ENCODE measurements around the gene CASZ1. TPM values are rescaled to one million over a fixed set of nuclear protein-coding genes. Genes with fewer than 3 reads are reported as not detected.
A peak's percentile ranks its signal among the peaks of the same experiment; 100 is the strongest.

The CASZ1 gene
- total RNA-seq, 1 donor from 2014 or later: 4.8 TPM

GRCh38 chr1:10631121-10631810, 165.2 kb downstream of the CASZ1 start:
- DNase-seq (ENCODE audit: low spot score): no peak

GRCh38 chr1:10630661-10631120, 165.8 kb downstream of the CASZ1 start:
- ATAC-seq: no peak
- no peak for DNase-seq (ENCODE audit: low spot score)

More at GRCh38 chr1:10631121-10631810, 165.2 kb downstream of the CASZ1 start:
- no peak for ATAC-seq

DNA sequence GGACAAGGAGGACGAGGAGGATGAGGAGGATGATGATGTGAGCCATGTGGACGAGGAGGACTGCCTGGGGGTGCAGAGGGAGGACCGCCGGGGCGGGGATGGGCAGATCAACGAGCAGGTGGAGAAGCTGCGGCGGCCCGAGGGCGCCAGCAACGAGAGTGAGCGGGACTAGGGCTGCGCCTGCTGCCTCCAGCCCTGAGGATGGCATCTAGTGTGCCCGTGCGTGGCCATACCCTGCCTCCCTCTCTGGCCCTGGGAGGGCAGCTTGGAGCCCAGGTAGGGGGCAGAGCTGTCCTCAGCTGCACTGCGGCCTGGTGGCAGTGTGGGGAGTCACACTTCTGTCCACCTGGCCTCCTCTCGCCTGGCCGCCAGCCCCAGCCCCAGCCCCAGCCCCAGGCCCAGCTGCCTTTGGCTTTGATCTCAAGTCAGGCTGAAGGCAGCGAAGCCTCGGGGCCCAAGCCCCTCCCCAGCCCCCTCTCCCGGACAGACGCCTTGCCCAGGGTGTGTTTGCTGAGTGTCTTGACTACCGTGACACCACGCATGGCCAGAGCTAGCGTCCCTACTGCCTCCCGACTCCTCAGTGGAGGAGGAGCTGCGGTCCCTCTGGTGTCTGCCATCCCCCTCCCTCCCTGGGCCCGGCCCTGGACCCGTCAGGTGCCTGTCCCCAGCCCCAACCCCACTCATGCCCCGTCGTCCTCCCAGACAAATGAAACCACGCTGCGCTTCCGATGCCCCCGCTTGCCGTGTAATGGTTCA, 166.5 kb downstream of the CASZ1 start:
- DNase-seq (ENCODE audit: low spot score): no peak
- no peak for ATAC-seq

DNA sequence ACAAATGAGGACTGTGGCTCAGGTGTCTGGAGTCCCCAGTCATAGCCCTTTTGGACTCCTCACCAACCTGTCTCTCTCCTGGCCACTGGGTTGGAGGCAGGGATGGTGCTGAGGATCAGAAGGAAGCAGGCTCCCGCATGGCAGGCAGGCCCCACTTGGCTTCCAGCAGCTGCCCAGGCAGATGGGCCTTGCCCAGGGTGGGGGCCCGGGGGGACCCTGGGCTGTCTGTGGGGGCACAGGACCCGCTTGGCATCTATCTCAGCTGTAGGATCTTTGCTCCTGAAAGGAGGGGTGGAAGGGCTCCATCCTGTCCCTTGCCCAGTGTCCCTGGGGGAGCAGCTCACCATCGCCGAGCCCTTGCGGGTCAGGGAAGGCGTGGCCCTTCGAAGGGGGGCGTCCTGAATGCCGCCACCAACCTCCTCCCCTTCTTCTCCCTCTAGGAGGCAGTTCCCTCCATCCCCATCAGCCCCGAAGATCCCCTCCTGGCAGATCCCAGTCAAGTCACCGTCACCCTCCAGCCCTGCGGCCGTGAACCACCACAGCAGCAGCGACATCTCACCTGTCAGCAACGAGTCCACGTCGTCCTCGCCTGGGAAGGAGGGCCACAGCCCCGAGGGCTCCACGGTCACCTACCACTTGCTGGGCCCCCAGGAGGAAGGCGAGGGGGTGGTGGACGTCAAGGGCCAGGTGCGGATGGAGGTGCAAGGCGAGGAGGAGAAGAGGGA, 167.2 kb downstream of the CASZ1 start:
- DNase-seq (ENCODE audit: low spot score) (no peak), ATAC-seq (no peak)

DNA sequence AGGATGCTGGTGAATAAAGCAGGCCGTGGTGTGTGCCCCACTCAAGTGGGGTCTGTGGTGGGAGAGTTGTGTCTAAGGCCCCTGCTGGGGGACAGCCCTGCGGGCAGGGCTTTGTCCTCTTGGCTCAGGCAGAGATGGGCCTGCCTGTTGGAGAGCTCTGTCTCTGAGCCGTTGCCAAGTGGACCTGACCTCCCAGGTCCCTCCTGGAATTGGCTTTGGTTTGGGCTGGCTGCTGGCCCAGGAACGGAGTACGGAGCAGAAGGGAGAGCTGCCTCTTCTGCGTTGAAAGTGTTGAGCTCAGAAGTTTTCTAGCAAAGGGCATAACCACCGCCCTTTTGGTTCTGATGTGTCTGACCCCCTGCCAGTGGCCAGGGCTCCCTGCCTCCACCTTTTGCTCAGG, 167.8 kb downstream of the CASZ1 start:
- ATAC-seq (peak; percentile 84), DNase-seq (ENCODE audit: low spot score) (peak; percentile 97)

DNA sequence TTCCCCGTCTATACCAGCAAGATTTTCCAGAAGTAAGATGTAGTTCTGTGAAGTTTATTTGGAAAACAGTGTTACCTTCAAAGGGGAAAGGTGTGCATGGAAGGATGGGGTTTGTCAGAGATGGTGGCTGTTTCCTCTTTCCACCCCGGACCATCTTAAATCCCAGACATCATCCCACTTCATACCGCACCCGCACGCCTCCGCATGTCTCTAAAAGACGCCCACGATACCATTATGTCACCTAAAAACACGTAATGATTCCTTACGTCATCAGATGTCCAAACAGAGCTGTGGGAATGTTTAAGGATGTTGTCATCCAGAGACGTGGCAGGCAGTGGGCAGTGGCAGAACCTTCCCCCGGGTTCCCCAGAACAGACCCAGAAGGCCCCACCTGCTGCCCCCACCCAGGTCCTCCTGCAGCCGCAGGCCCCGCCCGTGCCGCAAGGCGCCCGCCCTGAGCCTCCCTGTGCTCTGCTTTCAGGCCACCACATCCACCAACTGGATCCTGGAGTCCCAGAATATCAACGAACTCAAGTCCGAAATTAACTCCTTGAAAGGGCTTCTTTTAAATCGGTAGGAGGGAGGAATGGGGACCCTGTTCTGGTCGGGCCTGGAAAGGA, 169.5 kb downstream of the CASZ1 start:
- DNase-seq (ENCODE audit: low spot score) (no peak), ATAC-seq (no peak)

- no peak for DNase-seq (ENCODE audit: low spot score)
- ATAC-seq: no peak
These were observed 170.2 kb downstream of the CASZ1 start for GRCh38 chr1:10626131-10626731.

DNA sequence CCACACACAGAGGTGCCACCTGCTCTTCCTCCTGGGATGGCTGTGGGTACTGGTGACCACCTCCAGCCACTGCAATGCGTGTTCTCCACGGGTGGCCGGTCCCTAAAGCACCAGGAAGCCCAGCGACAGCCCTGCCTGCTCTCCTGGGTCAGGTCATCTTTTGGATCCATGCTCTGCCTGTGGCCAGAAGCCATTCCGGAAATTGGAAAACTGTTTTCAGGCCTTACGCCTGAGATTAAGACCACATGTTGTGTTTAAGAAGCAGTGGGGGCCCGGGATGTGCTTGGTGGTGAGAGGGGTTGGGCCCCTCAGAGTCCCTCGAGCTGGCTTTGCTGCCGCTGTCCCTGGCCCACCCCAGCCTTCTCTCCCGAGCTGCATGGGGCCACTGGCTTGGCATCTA, 170.9 kb downstream of the CASZ1 start:
- ATAC-seq (no peak), DNase-seq (ENCODE audit: low spot score) (no peak)

DNA sequence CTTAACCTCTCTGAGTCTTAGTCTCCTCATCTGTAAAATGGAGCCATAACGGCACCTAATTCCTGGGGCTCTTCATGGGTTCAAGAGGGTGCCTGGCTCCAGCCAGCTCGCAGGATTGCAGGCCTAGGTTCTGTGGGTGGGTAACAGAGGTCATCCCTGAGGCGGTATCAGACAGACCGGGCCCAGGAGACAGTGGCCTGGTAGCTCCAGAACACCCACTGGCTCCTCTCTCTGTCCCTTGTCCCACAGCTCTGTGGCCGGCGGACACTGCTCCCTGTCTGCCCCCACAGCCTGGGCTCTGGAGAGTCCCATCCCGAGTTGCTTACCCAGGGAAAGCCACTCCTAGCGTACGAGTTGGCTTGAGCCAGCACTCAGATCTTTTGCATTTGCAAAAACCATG, 171.4 kb downstream of the CASZ1 start:
- no peak for DNase-seq (ENCODE audit: low spot score)

DNA sequence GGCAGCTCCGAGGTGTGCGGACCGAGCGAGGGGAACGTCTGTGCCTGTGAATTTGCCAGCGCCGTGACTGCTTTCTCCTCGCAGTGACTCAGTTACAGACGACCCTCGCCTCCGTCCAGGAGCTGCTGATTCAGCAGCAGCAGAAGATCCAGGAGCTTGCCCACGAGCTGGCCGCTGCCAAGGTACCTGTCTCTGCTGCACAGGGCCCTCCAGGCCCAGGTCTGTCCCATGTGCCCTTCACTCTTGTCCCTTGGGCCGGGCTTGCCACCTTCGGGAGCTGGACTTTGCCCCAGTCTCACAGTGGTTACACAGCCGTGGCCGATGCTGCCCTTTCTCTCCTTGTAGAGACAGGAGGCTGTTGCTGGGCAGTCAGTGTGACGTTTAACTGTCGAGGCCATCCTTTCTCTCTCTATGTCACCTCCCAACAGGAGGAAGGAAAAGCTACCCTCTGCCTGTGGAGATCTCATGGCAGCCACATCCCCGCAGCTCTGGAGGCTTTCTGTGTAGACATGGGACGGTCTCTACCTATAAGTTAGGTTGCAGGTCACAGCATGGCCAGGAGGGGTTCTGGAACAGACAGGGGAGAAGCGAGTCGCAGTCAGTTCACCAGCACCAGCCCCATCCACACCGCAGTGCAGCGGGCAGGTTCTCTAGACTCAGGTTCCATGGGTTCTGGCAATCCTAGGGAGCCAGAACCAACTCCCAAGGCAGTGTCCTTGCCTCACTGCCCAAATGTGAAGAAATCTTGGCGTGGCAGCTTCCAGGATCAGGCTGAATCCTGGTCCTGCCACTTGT, 172.0 kb downstream of the CASZ1 start:
- peak; percentile 45 for ATAC-seq
- DNase-seq (ENCODE audit: low spot score): no peak

More for the DNA sequence above, 171.4 kb downstream of the CASZ1 start:
- ATAC-seq: no peak

- DNase-seq (ENCODE audit: low spot score) (no peak), ATAC-seq (no peak)
These were observed 172.7 kb downstream of the CASZ1 start for GRCh38 chr1:10623686-10624145.

GRCh38 chr1:10622910-10623685, 173.3 kb downstream of the CASZ1 start:
- ATAC-seq (no peak), DNase-seq (ENCODE audit: low spot score) (no peak)

DNA sequence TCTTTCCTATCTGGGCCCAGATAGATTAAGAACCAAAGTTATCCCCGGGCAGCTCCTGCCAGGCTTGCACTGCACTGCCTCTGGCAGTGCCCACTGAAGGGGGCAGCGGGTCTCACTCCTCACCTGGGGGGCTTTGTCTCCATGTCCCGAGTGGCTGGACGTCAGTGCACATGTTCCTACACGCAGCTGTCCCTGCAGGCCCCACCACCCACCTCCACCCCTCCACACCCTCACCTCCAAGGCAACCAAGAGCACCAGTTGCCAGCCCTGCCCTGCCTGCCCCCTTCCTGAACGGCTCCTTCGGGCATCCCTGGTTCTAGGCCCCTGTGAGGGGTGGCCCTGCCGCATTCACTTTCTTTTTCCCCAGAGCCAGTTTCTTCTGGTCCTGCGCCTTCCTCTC, 174.5 kb downstream of the CASZ1 start:
- ATAC-seq (no peak), DNase-seq (ENCODE audit: low spot score) (no peak)

DNA sequence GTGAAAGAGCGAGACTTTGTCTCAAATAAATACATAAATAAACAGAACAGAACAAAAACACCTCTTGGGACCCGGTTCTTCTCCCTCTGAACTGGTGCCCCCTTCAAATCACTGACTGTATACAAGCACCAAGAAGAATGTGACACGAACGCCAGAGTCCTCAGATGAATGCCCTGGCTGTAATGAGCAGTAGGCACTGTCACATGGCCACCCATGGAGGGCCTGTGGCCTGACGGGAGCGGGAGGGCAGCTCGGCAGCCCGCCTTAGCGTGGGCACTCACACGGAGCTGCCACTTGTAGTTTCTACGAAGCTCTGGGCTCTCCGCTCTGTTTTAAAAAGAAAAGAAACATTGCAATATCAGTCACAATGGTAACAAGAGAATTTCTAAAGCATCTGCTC, 175.7 kb downstream of the CASZ1 start:
- ATAC-seq (no peak), DNase-seq (ENCODE audit: low spot score) (no peak)

DNA sequence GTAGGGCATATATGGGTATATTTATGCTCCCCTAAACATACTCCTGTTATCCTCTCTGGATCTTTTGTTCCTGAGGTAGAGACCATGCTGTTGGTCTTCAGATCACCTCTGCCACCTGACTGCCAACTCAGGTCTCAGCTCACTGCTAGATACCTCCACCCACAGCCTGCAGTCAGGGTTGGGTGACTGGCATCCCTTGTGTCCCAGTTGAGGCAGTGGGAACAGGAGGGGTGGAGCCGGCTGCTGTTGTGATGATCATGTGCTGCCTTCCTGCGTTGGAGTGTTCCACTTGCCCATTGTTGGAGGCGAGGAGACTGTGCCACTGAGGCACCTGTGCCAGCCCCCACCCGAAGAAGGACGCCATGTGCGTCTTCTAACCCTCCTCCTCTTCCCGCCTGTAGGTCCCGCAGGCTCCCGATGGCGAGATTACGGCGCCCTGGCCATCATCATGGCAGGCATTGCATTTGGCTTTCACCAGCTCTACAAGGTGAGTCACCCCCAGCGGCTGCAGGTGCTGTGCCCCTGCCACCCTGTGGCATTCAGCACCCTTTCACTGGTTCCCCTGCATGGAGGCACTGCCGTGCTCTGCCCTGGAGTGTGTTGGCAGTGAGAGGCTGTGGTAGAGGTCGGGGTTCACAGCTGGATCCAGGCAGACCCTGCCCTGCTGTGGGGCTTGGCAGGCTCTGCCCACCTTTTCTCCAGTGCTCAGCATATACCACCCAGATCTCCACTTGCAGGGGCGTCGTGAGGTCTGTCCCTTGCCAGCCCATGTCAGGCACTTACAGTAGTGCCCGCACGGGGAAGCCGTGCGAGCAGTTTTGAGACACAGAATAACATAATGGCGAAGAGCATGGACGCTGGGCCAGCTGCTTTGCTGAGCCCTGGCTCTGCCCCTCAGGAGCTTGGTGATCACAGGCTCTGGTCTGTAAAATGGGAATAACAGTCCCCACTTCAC, 178.2 kb downstream of the CASZ1 start:
- ATAC-seq (no peak), DNase-seq (ENCODE audit: low spot score) (no peak)

- no peak for ATAC-seq
- no peak for DNase-seq (ENCODE audit: low spot score)
These were observed 179.1 kb downstream of the CASZ1 start for GRCh38 chr1:10617318-10617717.

GRCh38 chr1:10616696-10617095, 179.8 kb downstream of the CASZ1 start:
- no peak for ATAC-seq
- DNase-seq (ENCODE audit: low spot score): no peak
